HFFc6 (cell line): Measurements from ENCODE around the gene FYB1. TPM values are rescaled to one million over a fixed set of nuclear protein-coding genes. Genes with fewer than 3 reads are reported as not detected.
A peak's percentile ranks its signal among the peaks of the same experiment; 100 is the strongest.

Experiments
- DNase-seq: peaks from one replicate; pipeline ENCODE4 v3.0.0-alpha.2; 2018
- H3K27ac Mint-ChIP-seq: 2 replicates; pipeline ENCODE4 v1.8.0; 2020; ENCODE audit warnings: mild to moderate bottlenecking, mixed read lengths
- H3K27me3 Mint-ChIP-seq: 2 replicates; pipeline ENCODE4 v1.8.0; 2021; ENCODE audit warnings: mild to moderate bottlenecking, moderate library complexity, mixed read lengths; ENCODE audit not compliant: insufficient read depth
- H3K36me3 Mint-ChIP-seq: 2 replicates; pipeline ENCODE4 v1.8.0; 2021; ENCODE audit warnings: low read depth, mixed read lengths
- H3K4me1 Mint-ChIP-seq: 2 replicates; pipeline ENCODE4 v1.8.0; 2020; ENCODE audit warnings: low read depth, mixed read lengths
- H3K4me3 Mint-ChIP-seq: 2 replicates; pipeline ENCODE4 v1.8.0; 2020; ENCODE audit warnings: mild to moderate bottlenecking, moderate library complexity, mixed read lengths
- H3K9me3 Mint-ChIP-seq: 2 replicates; pipeline ENCODE4 v1.8.0; 2020; ENCODE audit warnings: mild to moderate bottlenecking, mixed read lengths
- total RNA-seq, 6 experiments: library from RNA; stranded (reverse); fragmentation: NEBNext Ultra II Directional; extraction: Animal tissue kit (Norgen Biotek cat#: 25700); gene quantifications; 2 replicates in 1 of 6; 3 replicates in 5 of 6; pipeline ENCODE4 v1.2.3, GENCODE V29; 2021
- TF ChIP-seq, protein P1 (sequence below): fragments of 200-600 bp; sonication (generic); IDR thresholded peaks from 2 replicates; pipeline ENCODE4 v1.5.0; 2021; ENCODE audit warnings: antibody characterized with exemption, mild to moderate bottlenecking

FYB1 gene
- total RNA-seq, 6 experiments from 2014 or later, result 0.32 to 1.7 (median 0.49) TPM

DNA sequence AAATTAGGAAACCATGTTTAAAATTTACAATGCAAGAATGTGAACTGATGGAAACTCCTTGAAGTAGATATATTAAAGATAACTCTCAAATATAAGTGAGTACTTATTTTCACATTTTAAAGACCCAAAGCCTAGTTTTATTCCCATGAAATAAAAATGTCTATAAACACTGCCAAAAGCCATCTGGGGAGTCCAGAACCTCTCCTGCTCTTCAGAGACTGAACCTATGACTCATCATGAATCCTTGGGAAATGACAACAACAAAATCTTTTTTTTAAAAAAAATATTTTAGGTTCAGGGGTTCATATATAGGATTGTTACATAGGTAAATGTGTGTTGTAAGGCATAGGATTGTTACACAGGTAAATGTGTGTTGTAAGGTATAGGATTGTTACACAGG is 33.8 kb upstream of the FYB1 start:
- peaks cover 30% of the 10 kb centered on the region for H3K4me1 Mint-ChIP-seq
- no peaks in the 10 kb centered on the region for H3K9me3 Mint-ChIP-seq
- H3K27ac Mint-ChIP-seq, result no peak overlapping the region
- no peaks in the 10 kb centered on the region for H3K36me3 Mint-ChIP-seq
- no peak overlapping the region for H3K4me3 Mint-ChIP-seq
- TF ChIP-seq, protein P1, sequence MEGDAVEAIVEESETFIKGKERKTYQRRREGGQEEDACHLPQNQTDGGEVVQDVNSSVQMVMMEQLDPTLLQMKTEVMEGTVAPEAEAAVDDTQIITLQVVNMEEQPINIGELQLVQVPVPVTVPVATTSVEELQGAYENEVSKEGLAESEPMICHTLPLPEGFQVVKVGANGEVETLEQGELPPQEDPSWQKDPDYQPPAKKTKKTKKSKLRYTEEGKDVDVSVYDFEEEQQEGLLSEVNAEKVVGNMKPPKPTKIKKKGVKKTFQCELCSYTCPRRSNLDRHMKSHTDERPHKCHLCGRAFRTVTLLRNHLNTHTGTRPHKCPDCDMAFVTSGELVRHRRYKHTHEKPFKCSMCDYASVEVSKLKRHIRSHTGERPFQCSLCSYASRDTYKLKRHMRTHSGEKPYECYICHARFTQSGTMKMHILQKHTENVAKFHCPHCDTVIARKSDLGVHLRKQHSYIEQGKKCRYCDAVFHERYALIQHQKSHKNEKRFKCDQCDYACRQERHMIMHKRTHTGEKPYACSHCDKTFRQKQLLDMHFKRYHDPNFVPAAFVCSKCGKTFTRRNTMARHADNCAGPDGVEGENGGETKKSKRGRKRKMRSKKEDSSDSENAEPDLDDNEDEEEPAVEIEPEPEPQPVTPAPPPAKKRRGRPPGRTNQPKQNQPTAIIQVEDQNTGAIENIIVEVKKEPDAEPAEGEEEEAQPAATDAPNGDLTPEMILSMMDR, result no peak
- no peak for DNase-seq
- H3K27me3 Mint-ChIP-seq, result no peaks in the 10 kb centered on the region; the same call in 1 of the 2 replicates

DNA sequence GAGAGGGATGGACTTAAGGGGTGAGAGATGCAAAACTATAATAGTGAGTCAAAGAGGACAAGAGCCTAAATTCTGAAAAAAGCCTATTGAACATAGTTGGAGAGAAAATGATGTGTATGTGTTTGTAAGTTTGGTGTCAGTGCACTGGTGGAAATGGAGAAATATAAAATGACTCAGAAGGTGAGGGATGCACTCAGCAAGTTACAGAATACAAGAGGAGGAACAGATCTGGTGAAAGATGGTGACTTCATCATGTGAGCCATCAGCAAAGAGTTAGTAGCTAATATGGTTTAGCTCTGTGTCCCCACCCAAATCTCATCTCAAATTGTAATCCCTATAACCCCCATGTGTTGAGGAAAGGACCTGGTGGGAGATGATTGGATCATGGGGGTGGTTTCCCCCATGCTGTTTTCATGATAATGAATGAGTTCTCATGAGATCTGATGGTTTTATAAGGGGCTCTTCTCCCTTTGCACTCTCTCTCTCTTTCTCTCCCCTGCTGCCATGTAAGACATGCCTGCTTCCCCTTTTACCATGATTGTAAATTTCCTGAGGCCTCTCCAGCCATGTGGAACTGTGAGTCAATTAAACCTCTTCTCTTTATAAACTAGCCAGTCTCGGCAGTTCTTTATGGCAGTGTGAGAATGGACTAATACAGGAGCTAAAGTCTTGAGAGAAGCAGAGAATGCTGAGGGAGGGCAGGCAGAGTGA is 30.4 kb upstream of the FYB1 start:
- H3K27ac Mint-ChIP-seq, result no peak overlapping the region
- no peak for DNase-seq
- peaks cover 14% of the 10 kb centered on the region for H3K4me1 Mint-ChIP-seq
- no peaks in the 10 kb centered on the region for H3K9me3 Mint-ChIP-seq
- no peaks in the 10 kb centered on the region; the same call in 1 of the 2 replicates for H3K27me3 Mint-ChIP-seq
- H3K36me3 Mint-ChIP-seq, result no peaks in the 10 kb centered on the region
- TF ChIP-seq, protein P1, result no peak
- H3K4me3 Mint-ChIP-seq, result no peak overlapping the region

DNA sequence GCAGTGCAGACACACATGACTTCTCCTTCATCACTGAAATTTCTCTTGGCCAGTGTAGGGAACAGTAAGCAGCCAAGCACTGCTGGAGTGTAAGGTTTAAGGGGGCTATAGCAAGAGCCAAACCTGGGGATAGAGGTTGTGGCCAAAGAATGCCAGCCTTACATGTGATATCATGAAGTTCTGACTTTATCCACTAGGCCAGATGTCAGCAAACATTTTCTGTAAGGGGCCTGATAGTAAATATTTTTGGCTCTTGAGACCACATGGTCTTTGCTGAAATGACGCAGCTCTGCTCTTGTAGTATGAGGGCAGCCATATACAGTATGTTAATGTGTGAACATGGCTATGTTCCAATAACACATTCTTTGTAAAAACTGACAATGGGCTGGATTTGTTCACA is 29.7 kb upstream of the FYB1 start:
- H3K27ac Mint-ChIP-seq, result no peak overlapping the region
- H3K4me3 Mint-ChIP-seq, result no peak overlapping the region
- DNase-seq, result no peak
- no peaks in the 10 kb centered on the region for H3K36me3 Mint-ChIP-seq
- TF ChIP-seq, protein P1, result 0 out of 2 replicates have a peak, but pooled peaks have one; percentile 19
- no peaks in the 10 kb centered on the region for H3K9me3 Mint-ChIP-seq
- peaks cover 14% of the 10 kb centered on the region for H3K4me1 Mint-ChIP-seq
- H3K27me3 Mint-ChIP-seq, result no peaks in the 10 kb centered on the region; the same call in 1 of the 2 replicates

DNA sequence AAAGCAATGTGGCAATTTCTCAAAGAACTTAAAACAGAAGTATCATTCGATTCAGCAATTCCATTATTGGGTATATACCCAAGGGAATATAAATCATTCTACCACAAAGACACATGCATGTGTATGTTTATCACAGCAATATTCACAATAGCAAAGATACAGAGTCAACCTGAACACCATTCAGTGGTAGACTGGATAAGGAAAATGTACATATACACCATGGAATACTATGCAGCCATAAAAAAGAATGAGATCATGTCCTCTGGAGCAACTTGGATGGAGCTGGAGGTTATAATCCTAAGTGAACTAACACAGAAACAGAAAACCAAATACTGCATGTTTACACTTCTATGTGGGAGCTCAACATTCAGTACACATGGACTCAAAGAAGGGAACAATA is 21.4 kb upstream of the FYB1 start:
- Mint-ChIP-seq H3K9me3 (peaks cover 4% of the 10 kb centered on the region; the same call in 1 of the 2 replicates), H3K4me3 (no peak overlapping the region)

DNA sequence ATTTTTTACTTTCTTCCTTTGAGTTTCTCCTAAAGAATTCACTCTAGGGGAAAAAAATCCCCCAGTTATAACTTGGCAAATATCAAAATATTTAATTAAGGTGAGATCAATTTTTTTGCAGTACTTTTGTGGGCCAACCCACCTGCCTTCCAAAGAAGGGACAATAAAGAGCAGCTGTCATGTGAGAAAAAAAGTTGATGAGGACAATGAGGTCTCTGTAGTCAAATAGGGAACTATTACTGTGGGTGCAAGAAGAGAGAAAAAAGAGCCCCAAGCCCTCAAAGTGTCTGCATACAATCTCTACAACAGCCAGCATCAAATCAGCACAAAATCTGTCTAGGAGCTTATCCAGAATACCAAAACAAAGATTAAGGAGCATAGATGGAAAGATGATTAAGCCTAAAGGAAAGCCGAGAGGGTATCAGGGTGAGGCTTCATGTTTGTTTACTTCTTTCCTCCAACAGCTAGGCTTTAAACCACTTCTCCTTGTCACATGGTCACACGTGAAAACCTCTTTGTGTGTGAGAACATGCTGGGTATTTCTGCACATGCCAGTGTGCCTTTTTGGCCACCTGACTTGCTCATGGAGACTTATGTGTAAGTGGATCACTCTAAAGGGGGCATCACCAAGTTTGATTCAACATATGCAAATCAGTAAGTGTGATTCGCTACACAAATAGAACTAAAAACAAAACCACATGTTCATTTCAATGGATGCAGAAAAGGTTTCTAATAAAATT is 19.2 kb upstream of the FYB1 start:
- Mint-ChIP-seq H3K4me1 (no peaks in the 10 kb centered on the region), H3K4me3 (no peak overlapping the region), H3K27ac (no peak overlapping the region), H3K36me3 (peaks cover 6% of the 10 kb centered on the region; the same call in 1 of the 2 replicates), H3K9me3 (peaks cover 4% of the 10 kb centered on the region; the same call in 1 of the 2 replicates), H3K27me3 (peaks cover 3% of the 10 kb centered on the region)
- DNase-seq, result no peak
- TF ChIP-seq, protein P1, result no peak

More for the DNA sequence above, 21.4 kb upstream of the FYB1 start:
- H3K27me3 Mint-ChIP-seq, result peaks cover 3% of the 10 kb centered on the region
- DNase-seq, result no peak
- no peak overlapping the region for H3K27ac Mint-ChIP-seq
- TF ChIP-seq, protein P1, result no peak
- H3K36me3 Mint-ChIP-seq, result peaks cover 6% of the 10 kb centered on the region; the same call in 1 of the 2 replicates
- H3K4me1 Mint-ChIP-seq, result no peaks in the 10 kb centered on the region
